HepG2 (cell line): ENCODE data around the gene PTPRU. TPM values are rescaled to one million over a fixed set of nuclear protein-coding genes. Genes with fewer than 3 reads are reported as not detected.

ENCODE experiments used
- ATAC-seq: fragments of 200-7000 bp; cut with Tn5 transposase; 3 replicates; pipeline ENCODE4 v1.9.1; 2020; ENCODE audit warnings: mild to moderate bottlenecking, moderate library complexity
- BruUV-seq: library from RNA; stranded (reverse); fragments of 400-500 nt; replicated peaks from 2 replicates; lab custom pipeline; 2021; lab: Mats Ljungman, UMichigan
- CTCF ChIA-PET: fragments of 300-600 bp; formaldehyde crosslinking; extraction: SDS; loops from one replicate; lab custom pipeline; 2021; ENCODE audit warnings: low total read pairs, inconsistent platforms, low intra/inter-chr PET ratio; lab: Yijun Ruan, JAX
- POLR2A ChIA-PET: fragments of 350-600 bp; sonication (Branson Sonifier 250); formaldehyde crosslinking; loops from one replicate; lab custom pipeline; 2020; ENCODE audit warnings: antibody characterized with exemption, inconsistent platforms; lab: Yijun Ruan, JAX
- DNase-seq: peaks from one replicate; pipeline ENCODE4 v3.0.0-alpha.2; 2015; ENCODE audit warnings: low spot score
- FAIRE-seq: peaks from 3 replicates; lab custom pipeline; 2011; peaks lifted over from hg19 to GRCh38; lab: Jason Lieb, UNC
- H2AFZ ChIP-seq: one replicate; pipeline ENCODE4 v1.6.1; 2011; ENCODE audit warnings: low read length, inconsistent platforms
- H3K27ac ChIP-seq: fragments of 300-600 bp; 3 replicates; pipeline ENCODE4 v1.8.0; 2011; ENCODE audit warnings: mixed run types, mild to moderate bottlenecking, mixed read lengths, low read length, inconsistent platforms; ENCODE audit not compliant: insufficient read depth; ENCODE audit errors: extremely low read length
- H3K27me3 ChIP-seq, 2 experiments: fragments of 200-600 bp in 1 of 2; 2 replicates in 1 of 2; 3 replicates in 1 of 2; pipeline versions ENCODE4 v1.6.0 to v1.8.0; 2011; ENCODE audit warnings: low read length in 2 of 2, mild to moderate bottlenecking in 2 of 2, moderate library complexity in 2 of 2, inconsistent platforms in 1 of 2; ENCODE audit not compliant: insufficient read depth in 2 of 2, control insufficient read depth in 1 of 2
- H3K36me3 ChIP-seq, 2 experiments: fragments of 200-600 bp in 1 of 2; replicated peaks in 1 of 2; 2 replicates in 1 of 2; 3 replicates in 1 of 2; pipeline versions ENCODE4 v1.5.1 to v1.8.0; 2011; ENCODE audit warnings: low read length in 2 of 2, inconsistent platforms in 1 of 2; ENCODE audit not compliant: insufficient read depth in 2 of 2, control insufficient read depth in 1 of 2
- H3K4me1 ChIP-seq: 2 replicates; pipeline ENCODE4 v1.5.1; 2012; ENCODE audit warnings: low read length, inconsistent platforms; ENCODE audit not compliant: insufficient read depth
- H3K4me2 ChIP-seq: 2 replicates; pipeline ENCODE4 v1.6.0; 2011; ENCODE audit warnings: low read depth, low read length, inconsistent platforms
- H3K4me3 ChIP-seq, 3 experiments: fragments of 200-600 bp in 1 of 3; sonication (generic), shearing (Covaris generic) in 1 of 3; replicated peaks in 1 of 3; 2 replicates each; pipeline ENCODE4 v1.5.1; 2011 to 2016; ENCODE audit warnings: low read length in 3 of 3, inconsistent platforms in 2 of 3, low read depth in 2 of 3, mild to moderate bottlenecking in 2 of 3, control low read depth in 1 of 3, mixed read lengths in 1 of 3; ENCODE audit not compliant: insufficient read depth in 1 of 3
- H3K79me2 ChIP-seq: one replicate; pipeline ENCODE4 v1.6.1; 2011; ENCODE audit warnings: low read length, inconsistent platforms; ENCODE audit not compliant: insufficient read depth
- H3K9ac ChIP-seq: 2 replicates; pipeline ENCODE4 v1.6.0; 2011; ENCODE audit warnings: mild to moderate bottlenecking, low read depth, low read length, inconsistent platforms; ENCODE audit not compliant: insufficient read depth
- H3K9me3 ChIP-seq: 2 replicates; pipeline ENCODE4 v1.5.1; 2012; ENCODE audit warnings: mild to moderate bottlenecking, low read length
- H4K20me1 ChIP-seq: 2 replicates; pipeline ENCODE4 v1.6.0; 2011; ENCODE audit warnings: inconsistent platforms, mild to moderate bottlenecking, low read length, moderate library complexity; ENCODE audit not compliant: insufficient read depth
- ARNT ChIP-seq: fragments of 450-650 bp; IDR thresholded peaks from 2 replicates; pipeline ENCODE4 v1.6.1; 2017
- ARNTL ChIP-seq: sonication (generic); formaldehyde crosslinking; IDR thresholded peaks from 2 replicates; pipeline ENCODE4 v1.4.0; 2020; ENCODE audit warnings: mild to moderate bottlenecking, missing genetic modification reagents
- CEBPG ChIP-seq: IDR thresholded peaks from 2 replicates; pipeline ENCODE4 v1.6.1; 2016
- HIC2 ChIP-seq: sonication (generic); formaldehyde crosslinking; IDR thresholded peaks from 2 replicates; pipeline ENCODE4 v1.9.0; 2022; ENCODE audit warnings: low read depth, missing genetic modification reagents
- MAFF ChIP-seq: IDR thresholded peaks from 2 replicates; pipeline ENCODE4 v1.6.1; 2011; ENCODE audit warnings: low read depth, low read length, improper control_type of control experiment
- NR2F2 ChIP-seq: IDR thresholded peaks from 2 replicates; pipeline ENCODE4 v1.6.1; 2012; ENCODE audit warnings: low read depth, inconsistent platforms, borderline replicate concordance
- NR2F6 ChIP-seq, 2 experiments: IDR thresholded peaks; 2 replicates each; pipeline ENCODE4 v1.6.1; 2016; ENCODE audit warnings: antibody characterized with exemption in 1 of 2, mild to moderate bottlenecking in 1 of 2
- SOX6 ChIP-seq, 2 experiments: fragments of 450-650 bp in 1 of 2; sonication (generic) in 1 of 2; formaldehyde crosslinking in 1 of 2; IDR thresholded peaks; 2 replicates each; pipeline versions ENCODE4 v1.4.0 to v1.6.1; 2017 to 2020; ENCODE audit warnings: antibody characterized with exemption in 1 of 2, mild to moderate bottlenecking in 1 of 2, missing genetic modification reagents in 1 of 2
- THAP8 ChIP-seq: sonication (generic); formaldehyde crosslinking; IDR thresholded peaks from 2 replicates; pipeline ENCODE4 v1.5.1; 2020; ENCODE audit warnings: missing genetic modification reagents, mild to moderate bottlenecking, borderline replicate concordance
- ZNF18 ChIP-seq: sonication (generic); formaldehyde crosslinking; IDR thresholded peaks from 2 replicates; pipeline ENCODE4 v1.8.0; 2022; ENCODE audit warnings: mild to moderate bottlenecking, missing genetic modification reagents; ENCODE audit not compliant: insufficient replicate concordance
- ZNF343 ChIP-seq: sonication (generic); formaldehyde crosslinking; IDR thresholded peaks from 2 replicates; pipeline ENCODE4 v1.4.0; 2020; ENCODE audit warnings: mild to moderate bottlenecking, missing genetic modification reagents
- ZNF710 ChIP-seq: sonication (generic); formaldehyde crosslinking; IDR thresholded peaks from 2 replicates; pipeline ENCODE4 v1.5.0; 2020; ENCODE audit warnings: mild to moderate bottlenecking, missing genetic modification reagents, borderline replicate concordance
- ZNF766 ChIP-seq: sonication (generic); formaldehyde crosslinking; IDR thresholded peaks from 2 replicates; pipeline ENCODE4 v1.5.0; 2020; ENCODE audit warnings: missing genetic modification reagents, borderline replicate concordance
- WGBS: methylation state at CpG from one replicate; pipeline ENCODE4 v1.1.6; 2017; ENCODE audit warnings: low lambda C conversion rate; 5-methylcytosine and 5-hydroxymethylcytosine counted together
- in situ Hi-C: cut with HindIII; loops from 2 replicates; pipeline ENCODE4 v1.10.0; 2017; ENCODE audit warnings: low pct_unique_long_range_greater_than_20kb; ENCODE audit not compliant: extremely low pct_ligation_motif_present
- intact Hi-C: fragments of 100-400 bp; cut with micrococcal nuclease; formaldehyde crosslinking; loops from one replicate; pipeline ENCODE4 v1.10.0; 2022; ENCODE audit not compliant: unreplicated experiment
- polyA plus RNA-seq, 8 experiments: library from polyadenylated mRNA; depleted of rRNA in 3 of 8; stranded (reverse) in 7 of 8; unstranded in 1 of 8; fragments of >200 nt; fragmentation: Illumina TruSeq in 4 of 8; extraction: Trizol in 4 of 8; gene quantifications; 2 replicates each; pipeline versions ENCODE4 v1.2.1 to v1.2.3, GENCODE V29; 2011 to 2016; ENCODE audit warnings: low read depth in 4 of 8, missing spikeins in 1 of 8, mixed read lengths in 1 of 8; ENCODE audit not compliant: insufficient read depth in 1 of 8
- total RNA-seq, 5 experiments: library from RNA; depleted of rRNA; stranded (reverse); fragments of >200 nt; fragmentation: Illumina TruSeq; extraction: Trizol; gene quantifications; 2 replicates each; pipeline ENCODE4 v1.2.3, GENCODE V29; 2016; ENCODE audit warnings: low read depth in 1 of 5

PTPRU gene
- total and polyA plus RNA-seq, 2 of the 13 experiments (the other 11 are each of a cell fraction or from before 2014, with no cell fraction given) = 21.6 to 22.3 TPM

- TF ChIP-seq ZNF710 (CRISPR knock-in tag) = no peak
- TF ChIP-seq ZNF18 (CRISPR knock-in tag) = no peak
- no peak for TF ChIP-seq ARNT
- TF ChIP-seq MAFF = no peak
- no peak for TF ChIP-seq SOX6 (IDR thresholded peaks at IDR 0.05)
- no peak for TF ChIP-seq SOX6 (CRISPR knock-in tag; IDR thresholded peaks at IDR 0.05)
- TF ChIP-seq, all 625 proteins: peak for 0
Observed at GRCh38 chr1:29279951-29280391, 43.6 kb downstream of the PTPRU start (continued).

GRCh38 chr1:29280409-29281131 is 44.2 kb downstream of the PTPRU start:
- Histone ChIP-seq H2AFZ (no peak overlapping the region), H3K9me3 (no peaks in the 10 kb centered on the region), H3K36me3 (peaks cover 5 to 15% of the 10 kb centered on the region in 2 experiments), H3K4me3 (no peak overlapping the region), H3K4me2 (no peak overlapping the region), H3K79me2 (no peaks in the 10 kb centered on the region), H3K4me1 (peaks cover 17% of the 10 kb centered on the region), H4K20me1 (no peaks in the 10 kb centered on the region), H3K27ac (no peak overlapping the region), H3K9ac (no peak overlapping the region), H3K27me3 (no peaks in the 10 kb centered on the region)
- FAIRE-seq = no peak
- TF ChIP-seq NR2F6 (IDR thresholded peaks at IDR 0.05) (no peak), NR2F6 (CRISPR knock-in tag; IDR thresholded peaks at IDR 0.05) (no peak), HIC2 (CRISPR knock-in tag) (no peak), CEBPG (CRISPR knock-in tag) (no peak), ZNF343 (CRISPR knock-in tag) (no peak), ARNTL (CRISPR knock-in tag) (no peak), ZNF766 (CRISPR knock-in tag) (no peak), THAP8 (no peak), NR2F2 (no peak)
- no peak for DNase-seq
- ChIA-PET CTCF (no interaction called here), POLR2A (no interaction called here)
- in situ Hi-C loops (no loop called here), intact Hi-C loops (no loop called here)
- WGBS = 92% methylated on average over 6 of the region's 6 CpGs
- ATAC-seq = no peak
- BruUV-seq = no TSS peak
